Psoas muscle (tissue), 8 donors: ENCODE data around the gene TNRC6A. TPM values are rescaled to one million over a fixed set of nuclear protein-coding genes. Genes with fewer than 3 reads are reported as not detected.
A peak's percentile ranks its signal among the peaks of the same experiment; 100 is the strongest.

ENCODE experiments used
- ATAC-seq, 4 donors: fragments of 200-7000 bp; cut with Tn5 transposase; one replicate each; pipeline ENCODE4 v1.9.1; 2020; ENCODE audit warnings: moderate library complexity in 3 of 4, mild to moderate bottlenecking in 2 of 4
- DNase-seq, 2 donors: peaks; one replicate each; pipeline ENCODE4 v3.0.0-alpha.2; 2020
- H3K27ac ChIP-seq: fragments of 200-600 bp; one replicate; pipeline ENCODE4 v1.8.0; 2022
- H3K27me3 ChIP-seq, 3 donors: fragments of 200-600 bp in 1 of 3; one replicate each; pipeline versions ENCODE4 v1.6.1 to v1.8.0; 2013 to 2022; ENCODE audit warnings: low read length in 2 of 3, mild to moderate bottlenecking in 2 of 3, moderate library complexity in 1 of 3; ENCODE audit not compliant: insufficient read depth in 3 of 3
- H3K36me3 ChIP-seq, 2 donors: fragments of 200-600 bp in 1 of 2; one replicate each; pipeline versions ENCODE4 v1.6.1 to v1.8.0; 2013 to 2022; ENCODE audit warnings: low read depth in 1 of 2, mild to moderate bottlenecking in 1 of 2, moderate library complexity in 1 of 2; ENCODE audit not compliant: insufficient read depth in 1 of 2
- H3K4me1 ChIP-seq: fragments of 200-600 bp; one replicate; pipeline ENCODE4 v1.8.0; 2022
- H3K4me3 ChIP-seq: fragments of 200-600 bp; one replicate; pipeline ENCODE4 v1.8.0; 2022; ENCODE audit warnings: mild to moderate bottlenecking
- H3K9me3 ChIP-seq: fragments of 200-600 bp; one replicate; pipeline ENCODE4 v1.8.0; 2022
- WGBS, 3 donors: extraction: QIAGEN DNeasy Blood & Tissue Kit; methylation state at CpG; one replicate each; pipeline versions ENCODE4 v1.1.6 to v1.1.7; 2013; 5-methylcytosine and 5-hydroxymethylcytosine counted together
- intact Hi-C, 2 donors: fragments of 100-400 bp; cut with DNase I; formaldehyde crosslinking; loops; one replicate each; pipeline versions ENCODE4 v1.11.0 to v1.14.2; 2022
- polyA plus RNA-seq, 3 donors: library from polyadenylated mRNA; stranded (reverse); fragments of 200-250 nt; gene quantifications; one replicate each; pipeline ENCODE4 v1.2.3, GENCODE V29; 2013
- total RNA-seq, 4 donors: library from RNA; stranded (reverse); fragmentation: NEBNext Ultra II Directional in 2 of 4; extraction: Animal tissue kit (Norgen Biotek cat#: 25700) in 2 of 4; gene quantifications; one replicate each; pipeline versions ENCODE4 v1.2.1 to v1.2.4, GENCODE V29; 2021 to 2023
- TF ChIP-seq, protein P1 (sequence below): fragments of 200-600 bp; IDR thresholded peaks from one replicate; pipeline ENCODE4 v1.8.0; 2022; ENCODE audit warnings: antibody characterized with exemption
- donor health status: healthy with polysubstance abuse.
- donor health status: DM: no; HTN: no; CAD: no; lungs with moderate emphysema.
- donor health status: Bipolar disorder and iron deficiency.
- donor health status: healthy.
- donor health status: DM: yes; HTN: yes; CAD: no.
- donor health status: DM: no; HTN: no; CAD: no.
- donor health status: DM: no; HTN: no; CAD: no.
- donor health status: DM: yes; HTN: yes; CAD: no.

The TNRC6A gene
- total and polyA plus RNA-seq, 7 donors: 6.4 to 30.1 (median 20.9) TPM

DNA sequence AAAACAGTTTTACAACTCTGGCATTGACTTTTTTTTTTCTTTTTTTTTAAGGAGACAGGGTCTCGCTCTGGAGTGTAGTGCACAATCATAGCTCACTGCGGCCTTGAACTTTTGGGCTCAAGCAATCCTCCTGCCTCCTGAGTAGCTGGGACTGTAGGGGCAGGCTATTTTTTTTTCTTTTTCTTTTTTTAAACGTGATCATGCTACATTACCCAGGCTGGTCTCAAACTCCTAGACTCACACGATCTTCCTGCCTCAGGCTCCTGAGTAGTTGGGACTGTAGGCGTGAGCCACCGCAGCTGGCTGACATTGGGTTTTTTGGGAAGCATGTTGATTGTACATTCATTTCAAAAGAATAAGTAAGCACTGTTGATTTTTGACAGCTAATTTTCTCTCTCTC lies 32.1 kb downstream of the TNRC6A start:
- intact Hi-C loops: no loop called here
- no peak overlapping the region for H3K4me3 ChIP-seq
- H3K27ac ChIP-seq: peak overlapping the region; percentile 11
- peaks cover 28% of the 10 kb centered on the region for H3K4me1 ChIP-seq
- peaks cover 3 to 44% of the 10 kb centered on the region in 2 donors for H3K36me3 ChIP-seq
- no peaks in the 10 kb centered on the region for H3K27me3 ChIP-seq
- TF ChIP-seq, protein P1, sequence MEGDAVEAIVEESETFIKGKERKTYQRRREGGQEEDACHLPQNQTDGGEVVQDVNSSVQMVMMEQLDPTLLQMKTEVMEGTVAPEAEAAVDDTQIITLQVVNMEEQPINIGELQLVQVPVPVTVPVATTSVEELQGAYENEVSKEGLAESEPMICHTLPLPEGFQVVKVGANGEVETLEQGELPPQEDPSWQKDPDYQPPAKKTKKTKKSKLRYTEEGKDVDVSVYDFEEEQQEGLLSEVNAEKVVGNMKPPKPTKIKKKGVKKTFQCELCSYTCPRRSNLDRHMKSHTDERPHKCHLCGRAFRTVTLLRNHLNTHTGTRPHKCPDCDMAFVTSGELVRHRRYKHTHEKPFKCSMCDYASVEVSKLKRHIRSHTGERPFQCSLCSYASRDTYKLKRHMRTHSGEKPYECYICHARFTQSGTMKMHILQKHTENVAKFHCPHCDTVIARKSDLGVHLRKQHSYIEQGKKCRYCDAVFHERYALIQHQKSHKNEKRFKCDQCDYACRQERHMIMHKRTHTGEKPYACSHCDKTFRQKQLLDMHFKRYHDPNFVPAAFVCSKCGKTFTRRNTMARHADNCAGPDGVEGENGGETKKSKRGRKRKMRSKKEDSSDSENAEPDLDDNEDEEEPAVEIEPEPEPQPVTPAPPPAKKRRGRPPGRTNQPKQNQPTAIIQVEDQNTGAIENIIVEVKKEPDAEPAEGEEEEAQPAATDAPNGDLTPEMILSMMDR: no peak
- WGBS, 3 donors: 66 to 78% (median 74%) methylated on average over 6 of the region's 6 CpGs
- no peaks in the 10 kb centered on the region for H3K9me3 ChIP-seq
- ATAC-seq: no peak
- DNase-seq: no peak

DNA sequence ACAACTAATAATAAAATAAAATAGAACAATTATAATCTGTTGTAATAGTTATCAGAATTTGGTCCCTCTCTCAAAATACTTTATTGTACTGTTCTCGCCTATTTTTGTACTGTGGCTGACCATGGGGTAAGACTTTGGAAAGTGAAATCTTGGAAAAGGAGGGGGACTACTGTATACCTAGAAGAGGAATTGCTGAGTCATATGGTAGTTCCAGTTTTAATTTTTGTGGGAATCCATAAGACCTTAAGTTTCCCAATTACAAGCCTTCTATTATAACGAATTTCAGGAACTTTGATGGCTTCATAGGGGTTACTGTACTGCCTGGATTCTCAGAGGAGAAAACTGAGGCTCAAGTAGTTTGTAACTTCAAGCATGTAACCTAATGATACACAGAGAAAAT lies 35.5 kb downstream of the TNRC6A start:
- Histone ChIP-seq H3K27ac (peak overlapping the region; percentile 43), H3K9me3 (no peaks in the 10 kb centered on the region), H3K27me3 (no peaks in the 10 kb centered on the region), H3K4me3 (no peak overlapping the region), H3K4me1 (peaks cover 28% of the 10 kb centered on the region), H3K36me3 (peaks cover 3 to 39% of the 10 kb centered on the region in 2 donors)
- no peak for DNase-seq
- TF ChIP-seq, protein P1: no peak
- intact Hi-C loops: no loop called here
- WGBS, 3 donors: 78 to 90% (median 84%) methylated on average over 2 of the region's 2 CpGs
- peak in 2 of 4 donors; percentile 5 to 16 for ATAC-seq

DNA sequence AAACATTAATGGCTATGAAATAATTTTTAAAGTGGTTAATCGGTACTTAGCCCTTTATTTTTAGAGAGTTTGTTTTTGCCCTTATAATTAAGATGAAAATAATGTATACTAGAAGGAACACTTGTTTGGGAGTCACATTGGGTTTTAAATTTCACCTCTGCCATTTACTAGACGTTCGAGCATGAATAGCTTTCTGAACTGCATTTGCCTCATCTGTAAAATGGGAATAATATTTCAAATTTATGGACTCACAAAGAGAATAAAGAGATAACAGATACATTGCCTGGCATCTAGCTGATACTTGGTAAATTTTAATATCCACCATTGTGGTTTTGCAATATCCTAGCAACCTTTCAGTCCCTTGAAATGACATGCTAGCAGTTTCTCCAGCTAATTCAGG lies 36.6 kb downstream of the TNRC6A start:
- WGBS, 3 donors: 59 to 82% (median 66%) methylated on average over 3 of the region's 3 CpGs

DNA sequence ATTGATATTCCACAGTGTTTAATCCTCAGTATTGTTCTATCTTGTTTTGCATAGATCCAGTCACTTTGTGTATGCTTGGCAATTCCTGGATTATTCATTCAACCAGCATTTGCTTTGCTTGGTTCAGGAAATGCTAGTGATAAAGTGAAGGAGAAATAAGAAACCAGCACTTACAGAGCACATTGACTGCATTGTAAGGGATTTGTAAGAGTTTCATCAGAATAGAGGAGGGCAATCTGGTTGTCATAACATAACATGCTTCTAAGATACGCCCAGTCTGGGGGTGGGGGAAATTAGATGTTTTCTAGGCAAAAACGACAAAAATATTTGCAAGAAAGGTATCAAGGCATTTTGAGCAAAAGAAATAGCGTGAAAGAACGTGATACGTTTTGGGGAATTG lies 40.4 kb downstream of the TNRC6A start:
- peaks cover 17% of the 10 kb centered on the region for H3K4me1 ChIP-seq
- H3K27me3 ChIP-seq: no peaks in the 10 kb centered on the region
- 83 to 91% (median 87%) methylated on average over 5 of the region's 5 CpGs for WGBS, 3 donors
- TF ChIP-seq, protein P1: no peak
- peaks cover 5 to 22% of the 10 kb centered on the region in 2 donors for H3K36me3 ChIP-seq
- intact Hi-C loops: loop anchor here in 1 of 2 donors (1.0 kb wide), 1 partner anchor 37 kb away; no protein-coding TSS in a partner anchor
- H3K4me3 ChIP-seq: no peak overlapping the region
- ATAC-seq (no peak), DNase-seq (no peak)
- H3K27ac ChIP-seq: no peak overlapping the region
- no peaks in the 10 kb centered on the region for H3K9me3 ChIP-seq

More for the DNA sequence above, 36.6 kb downstream of the TNRC6A start:
- Histone ChIP-seq H3K27ac (peak overlapping the region; percentile 43), H3K36me3 (peaks cover 3 to 30% of the 10 kb centered on the region in 2 donors), H3K9me3 (no peaks in the 10 kb centered on the region), H3K4me1 (peaks cover 28% of the 10 kb centered on the region), H3K27me3 (no peaks in the 10 kb centered on the region), H3K4me3 (no peak overlapping the region)
- intact Hi-C loops: no loop called here
- DNase-seq (no peak), ATAC-seq (no peak)
- TF ChIP-seq, protein P1: no peak

DNA sequence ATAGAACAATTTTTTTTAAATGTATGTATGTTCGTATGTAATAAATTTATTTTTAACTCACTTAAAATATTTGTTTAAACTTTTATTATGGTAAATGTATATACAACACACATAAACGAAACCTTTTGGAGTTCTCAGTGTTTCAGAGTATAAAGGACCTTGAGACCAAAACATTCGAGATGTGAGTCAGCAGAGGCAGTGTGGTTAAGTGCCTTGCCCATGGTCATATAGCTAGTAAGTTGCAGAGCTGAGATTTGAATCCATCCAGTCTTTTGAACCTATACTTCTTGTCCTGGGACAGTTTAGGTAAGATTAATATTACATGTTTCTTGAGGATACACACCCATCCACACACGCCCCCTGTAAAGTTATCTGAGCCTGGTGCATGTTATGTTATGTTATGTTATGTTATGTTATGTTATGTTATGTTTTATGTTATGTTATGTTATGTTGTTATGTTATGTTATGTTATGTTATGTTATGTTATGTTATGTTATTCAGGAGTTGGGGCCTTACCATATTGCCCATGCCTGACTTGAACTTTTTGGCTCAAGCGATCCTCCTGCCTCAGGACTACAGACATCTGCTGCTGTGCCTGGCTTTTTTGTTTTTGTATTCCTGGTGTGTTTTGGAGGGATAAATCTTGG lies 41.8 kb downstream of the TNRC6A start:
- ATAC-seq: no peak
- Histone ChIP-seq H3K27ac (no peak overlapping the region), H3K36me3 (peaks cover 3 to 19% of the 10 kb centered on the region in 2 donors), H3K9me3 (no peaks in the 10 kb centered on the region), H3K27me3 (no peaks in the 10 kb centered on the region), H3K4me3 (no peak overlapping the region), H3K4me1 (peaks cover 19% of the 10 kb centered on the region)
- DNase-seq: no peak
- 83 to 88% (median 87%) methylated on average over 5 of the region's 5 CpGs for WGBS, 3 donors
- TF ChIP-seq, protein P1: no peak
- intact Hi-C loops: no loop called here
